ENCODE measurements around the gene ANAPC15.

GRCh38 chr11:72083414-72083813 lies 29.1 kb downstream of the ANAPC15 start:
- TF ChIP-seq, protein P1, sequence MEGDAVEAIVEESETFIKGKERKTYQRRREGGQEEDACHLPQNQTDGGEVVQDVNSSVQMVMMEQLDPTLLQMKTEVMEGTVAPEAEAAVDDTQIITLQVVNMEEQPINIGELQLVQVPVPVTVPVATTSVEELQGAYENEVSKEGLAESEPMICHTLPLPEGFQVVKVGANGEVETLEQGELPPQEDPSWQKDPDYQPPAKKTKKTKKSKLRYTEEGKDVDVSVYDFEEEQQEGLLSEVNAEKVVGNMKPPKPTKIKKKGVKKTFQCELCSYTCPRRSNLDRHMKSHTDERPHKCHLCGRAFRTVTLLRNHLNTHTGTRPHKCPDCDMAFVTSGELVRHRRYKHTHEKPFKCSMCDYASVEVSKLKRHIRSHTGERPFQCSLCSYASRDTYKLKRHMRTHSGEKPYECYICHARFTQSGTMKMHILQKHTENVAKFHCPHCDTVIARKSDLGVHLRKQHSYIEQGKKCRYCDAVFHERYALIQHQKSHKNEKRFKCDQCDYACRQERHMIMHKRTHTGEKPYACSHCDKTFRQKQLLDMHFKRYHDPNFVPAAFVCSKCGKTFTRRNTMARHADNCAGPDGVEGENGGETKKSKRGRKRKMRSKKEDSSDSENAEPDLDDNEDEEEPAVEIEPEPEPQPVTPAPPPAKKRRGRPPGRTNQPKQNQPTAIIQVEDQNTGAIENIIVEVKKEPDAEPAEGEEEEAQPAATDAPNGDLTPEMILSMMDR (IDR thresholded peaks at IDR 0.05), result no peak
- TF ChIP-seq POLR2A (IDR thresholded peaks at IDR 0.05), result no peak
